Smooth muscle cell (in vitro differentiated cells): ENCODE measurements around the gene APEX2. TPM values are rescaled to one million over a fixed set of nuclear protein-coding genes. Genes with fewer than 3 reads are reported as not detected.

ENCODE experiments used
- DNase-seq: peaks from one replicate; lab custom pipeline; 2025; ENCODE audit not compliant: unreplicated experiment; lab: John Stamatoyannopoulos, UW
- H2AFZ ChIP-seq: fragments of 200-600 bp; sonication (generic); 2 replicates; pipeline ENCODE4 v1.6.0; 2016; ENCODE audit warnings: antibody characterized with exemption, low read depth, mild to moderate bottlenecking
- H3F3A ChIP-seq: fragments of 200-600 bp; sonication (generic); 2 replicates; pipeline ENCODE4 v1.6.0; 2017; ENCODE audit warnings: antibody characterized with exemption, low read depth
- H3K27ac ChIP-seq: fragments of 200-600 bp; sonication (generic); 2 replicates; pipeline ENCODE4 v1.5.1; 2016; ENCODE audit warnings: low read depth, mild to moderate bottlenecking
- H3K27me3 ChIP-seq: fragments of 200-600 bp; sonication (generic); 2 replicates; pipeline ENCODE4 v1.6.1; 2016; ENCODE audit warnings: low read depth, mild to moderate bottlenecking
- H3K36me3 ChIP-seq: fragments of 200-600 bp; sonication (generic); 2 replicates; pipeline ENCODE4 v1.5.1; 2016; ENCODE audit warnings: low read depth
- H3K4me1 ChIP-seq: fragments of 200-600 bp; sonication (generic); 2 replicates; pipeline ENCODE4 v1.5.1; 2016; ENCODE audit warnings: low read depth
- H3K4me2 ChIP-seq: fragments of 200-600 bp; sonication (generic); 2 replicates; pipeline ENCODE4 v1.6.0; 2016; ENCODE audit warnings: mild to moderate bottlenecking
- H3K4me3 ChIP-seq: fragments of 200-600 bp; sonication (generic); 2 replicates; pipeline ENCODE4 v1.5.1; 2016; ENCODE audit warnings: mild to moderate bottlenecking
- H3K79me2 ChIP-seq: fragments of 200-600 bp; sonication (generic); 2 replicates; pipeline ENCODE4 v1.6.0; 2016; ENCODE audit warnings: low read depth, mild to moderate bottlenecking
- H3K9ac ChIP-seq: fragments of 200-600 bp; sonication (generic); 2 replicates; pipeline ENCODE4 v1.6.0; 2016; ENCODE audit warnings: low read depth
- H3K9me3 ChIP-seq: fragments of 200-600 bp; sonication (generic); replicated peaks from 2 replicates; pipeline ENCODE4 v1.5.1; 2016; ENCODE audit warnings: low read depth
- H4K20me1 ChIP-seq: fragments of 200-600 bp; sonication (generic); 2 replicates; pipeline ENCODE4 v1.6.0; 2016; ENCODE audit warnings: low read depth
- CTCF ChIP-seq: fragments of 200-600 bp; sonication (generic); IDR thresholded peaks from 2 replicates; pipeline ENCODE4 v1.5.1; 2017; ENCODE audit warnings: borderline replicate concordance, mild to moderate bottlenecking, antibody characterized with exemption; ENCODE audit not compliant: insufficient read depth, poor library complexity, severe bottlenecking
- WGBS: methylation state at CpG from one replicate; pipeline ENCODE4 v1.1.7; 2016; ENCODE audit warnings: low lambda C conversion rate; 5-methylcytosine and 5-hydroxymethylcytosine counted together
- polyA plus RNA-seq: library from polyadenylated mRNA; unstranded; fragments of >200 nt; fragmentation: Nextera tagmentation; extraction: Ambion mirVana; gene quantifications from 2 replicates; pipeline ENCODE4 v1.2.1, GENCODE V29; 2016
- total RNA-seq: library from RNA; depleted of rRNA; stranded (reverse); fragments of >200 nt; gene quantifications from 2 replicates; pipeline ENCODE4 v1.2.3, GENCODE V29; 2014

The APEX2 gene
- total and polyA plus RNA-seq, 2 experiments from 2014 or later: 16.1 to 16.5 TPM

DNA sequence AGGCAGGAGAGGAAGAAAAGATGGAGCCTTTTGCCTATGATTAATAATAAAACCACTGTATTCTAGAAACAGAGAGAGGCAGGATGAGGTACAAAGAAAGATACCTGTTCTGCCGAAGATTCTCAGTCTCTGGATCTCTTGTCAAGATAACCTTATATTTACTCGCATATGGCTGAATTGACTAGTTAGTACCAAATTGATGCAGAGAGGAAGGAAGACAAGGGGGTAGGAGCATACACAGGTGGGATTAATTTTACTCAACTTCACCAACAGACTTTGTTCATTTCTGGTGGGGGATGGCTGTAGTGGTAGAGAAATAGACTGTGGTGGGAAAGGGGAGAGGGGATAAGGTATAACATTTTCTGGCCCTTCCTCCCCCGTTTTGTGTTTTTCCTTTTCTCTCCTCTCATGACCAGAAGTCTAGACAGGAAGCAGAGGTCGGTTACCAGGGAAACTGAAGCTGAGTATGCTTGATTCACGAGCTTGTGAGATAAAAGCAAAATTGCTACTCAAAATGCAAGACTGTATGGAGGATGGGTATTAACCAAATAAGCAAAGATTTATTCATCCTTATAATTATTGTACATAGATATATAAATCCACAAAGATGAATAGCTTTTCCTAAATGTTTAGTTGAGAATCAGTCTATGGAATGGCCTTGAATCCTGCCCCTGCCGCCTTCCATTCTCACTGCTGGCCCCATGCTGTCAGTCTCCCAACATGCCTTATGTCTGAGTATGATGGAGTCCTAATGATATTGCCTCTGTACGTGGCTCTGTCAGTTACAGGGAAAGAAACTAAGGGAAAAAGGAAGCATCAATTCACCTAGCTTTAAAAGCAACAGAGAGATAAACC lies 56.9 kb downstream of the APEX2 start:
- Histone ChIP-seq H2AFZ (peak overlapping the region; percentile 89), H3K27ac (peak overlapping the region; percentile 88)

GRCh38 chrX:55057675-55058249 lies 57.6 kb downstream of the APEX2 start:
- peak overlapping the region; percentile 20 for H3K4me3 ChIP-seq
- peak overlapping the region; percentile 88 for H3K27ac ChIP-seq
- peak; percentile 75 for TF ChIP-seq CTCF
- no peaks in the 10 kb centered on the region for H3K4me1 ChIP-seq
- H4K20me1 ChIP-seq: no peaks in the 10 kb centered on the region
- H3K27me3 ChIP-seq: no peaks in the 10 kb centered on the region
- no peak for DNase-seq
- H2AFZ ChIP-seq: peak overlapping the region; percentile 89
- WGBS: 34% methylated on average over 5 of the region's 5 CpGs
- no peaks in the 10 kb centered on the region for H3F3A ChIP-seq
- no peaks in the 10 kb centered on the region for H3K36me3 ChIP-seq
- peak overlapping the region; percentile 82 for H3K9ac ChIP-seq
- no peaks in the 10 kb centered on the region for H3K79me2 ChIP-seq
- peak overlapping the region; percentile 75 for H3K4me2 ChIP-seq
- no peaks in the 10 kb centered on the region for H3K9me3 ChIP-seq

More for the DNA sequence above, 56.9 kb downstream of the APEX2 start:
- Histone ChIP-seq H3K4me1 (no peaks in the 10 kb centered on the region), H3F3A (no peaks in the 10 kb centered on the region), H3K4me3 (peak overlapping the region; percentile 20), H3K9ac (peak overlapping the region; percentile 82), H3K36me3 (no peaks in the 10 kb centered on the region), H3K79me2 (no peaks in the 10 kb centered on the region), H4K20me1 (no peaks in the 10 kb centered on the region), H3K4me2 (peak overlapping the region; percentile 75), H3K27me3 (no peaks in the 10 kb centered on the region), H3K9me3 (no peaks in the 10 kb centered on the region)
- DNase-seq: no peak
- WGBS: 49% methylated on average over 7 of the region's 7 CpGs
- no peak for TF ChIP-seq CTCF

Other genes starting within 250 kb of the APEX2 start
- not detected in 2 replicates for gene ITIH6, start 202.1 kb upstream of the APEX2 start, total RNA-seq
- gene ITIH6, start 202.1 kb upstream of the APEX2 start, polyA plus RNA-seq: not detected in 2 replicates
- 488 and 603 TPM in 2 replicates for gene MAGED2, start 192.6 kb upstream of the APEX2 start, total RNA-seq
- gene MAGED2, start 192.6 kb upstream of the APEX2 start, polyA plus RNA-seq: 645 and 741 TPM in 2 replicates
- gene TRO, start 79.5 kb upstream of the APEX2 start, total RNA-seq: 60.0 and 78.7 TPM in 2 replicates
- gene TRO, start 79.5 kb upstream of the APEX2 start, polyA plus RNA-seq: 84.6 and 98.6 TPM in 2 replicates
- gene PFKFB1, start 6.2 kb upstream of the APEX2 start, total RNA-seq: not detected in 2 replicates
- 0.37 and 0.42 TPM in 2 replicates for gene PFKFB1, start 6.2 kb upstream of the APEX2 start, polyA plus RNA-seq
- not detected in 2 replicates for gene ALAS2, start 30.6 kb downstream of the APEX2 start, total RNA-seq
- gene ALAS2, start 30.6 kb downstream of the APEX2 start, polyA plus RNA-seq: not detected in 2 replicates
- gene PAGE2B, start 74.7 kb downstream of the APEX2 start, total RNA-seq: not detected in 2 replicates
- gene PAGE2B, start 74.7 kb downstream of the APEX2 start, polyA plus RNA-seq: not detected in 2 replicates
- gene PAGE2, start 88.7 kb downstream of the APEX2 start, total RNA-seq: not detected in 2 replicates
- not detected in 2 replicates for gene PAGE2, start 88.7 kb downstream of the APEX2 start, polyA plus RNA-seq
- gene PAGE5, start 220.0 kb downstream of the APEX2 start, total RNA-seq: not detected in 2 replicates
- not detected in 2 replicates for gene PAGE5, start 220.0 kb downstream of the APEX2 start, polyA plus RNA-seq